NCI-H2081 (cell line): ENCODE measurements around the gene PIK3CA.
"Not testable (repeated sequence)": the region's sequence is repeated elsewhere in the genome, so short reads cannot be mapped to it uniquely, and the experiment has no call there.

ENCODE experiments used
- DNase-seq, 2 experiments: peaks; one replicate each; lab custom pipeline; 2025; lab: John Stamatoyannopoulos, UW

Gene PIK3CA

GRCh38 chr3:179265092-179265491 is 116.9 kb downstream of the PIK3CA start:
- DNase-seq, result no peak

DNA sequence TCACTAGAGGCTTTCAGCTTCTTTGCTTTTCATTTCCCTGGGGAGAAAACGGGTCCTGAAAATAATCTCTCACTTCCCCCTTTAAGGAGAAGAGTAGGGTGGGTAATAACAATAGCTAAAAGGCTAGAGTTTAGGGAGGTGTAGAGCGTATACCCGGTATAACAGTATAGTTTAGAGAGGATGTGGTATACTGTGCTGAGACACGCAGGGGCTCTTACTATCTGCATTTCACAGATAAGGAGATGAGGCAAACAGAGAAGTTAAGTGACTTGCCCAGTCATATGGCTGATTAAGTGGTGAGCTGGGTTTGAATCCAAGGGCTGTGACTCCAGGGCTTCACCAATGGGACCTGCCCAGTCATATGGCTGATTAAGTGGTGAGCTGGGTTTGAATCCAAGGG is 117.7 kb downstream of the PIK3CA start:
- DNase-seq, result no peak

GRCh38 chr3:179266701-179267211 is 118.6 kb downstream of the PIK3CA start:
- DNase-seq, result no peak

- DNase-seq, result no peak
Observed at GRCh38 chr3:179268400-179269051, 120.4 kb downstream of the PIK3CA start.

- DNase-seq, result no peak
Observed at GRCh38 chr3:179269152-179269707, 121.1 kb downstream of the PIK3CA start.

DNA sequence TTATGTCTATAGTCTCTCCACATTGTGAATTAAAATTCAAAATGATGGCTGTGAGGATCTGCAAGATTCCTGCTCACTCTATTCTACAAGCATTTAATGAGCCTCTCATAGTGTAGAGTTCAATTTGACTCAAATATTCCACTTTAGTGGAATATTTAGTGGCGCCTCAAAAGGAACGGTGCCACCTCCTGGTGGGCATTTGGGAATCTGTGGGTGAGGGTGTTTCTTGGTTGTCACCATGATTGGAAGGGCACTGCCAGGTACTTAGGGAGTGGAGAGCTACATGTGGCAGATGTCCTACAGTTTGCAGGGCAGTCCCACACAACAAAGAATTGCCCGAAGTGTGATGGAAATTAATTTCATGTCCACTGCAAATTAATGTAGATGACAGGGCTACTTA is 124.2 kb downstream of the PIK3CA start:
- DNase-seq, result peak in 1 of 2 experiments; percentile 23

GRCh38 chr3:179274434-179274833 is 126.3 kb downstream of the PIK3CA start:
- not testable (repeated sequence) for DNase-seq

GRCh38 chr3:179276001-179276400 is 127.8 kb downstream of the PIK3CA start:
- DNase-seq, result no peak

- no peak for DNase-seq
Observed at GRCh38 chr3:179276743-179277142, 128.6 kb downstream of the PIK3CA start.

DNA sequence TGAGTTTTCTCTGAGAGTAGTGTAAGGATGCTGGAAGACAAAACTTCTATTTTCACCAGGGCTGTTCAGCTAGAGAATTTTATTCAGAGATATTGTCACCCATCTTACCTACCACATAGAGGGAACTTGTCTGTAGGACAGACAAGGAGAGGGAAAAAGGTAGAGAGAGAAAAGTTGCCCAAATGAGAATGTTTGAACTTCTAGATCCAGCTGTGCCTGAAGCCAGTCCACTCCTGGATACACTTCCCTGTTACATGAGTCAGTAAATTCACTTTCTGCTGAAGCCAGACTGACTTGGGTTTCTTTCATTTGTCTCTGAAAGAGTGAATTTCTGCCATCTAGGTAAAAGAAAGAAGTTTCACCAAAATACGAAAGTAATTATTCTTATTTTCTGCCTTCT is 130.0 kb downstream of the PIK3CA start:
- DNase-seq, result no peak

DNA sequence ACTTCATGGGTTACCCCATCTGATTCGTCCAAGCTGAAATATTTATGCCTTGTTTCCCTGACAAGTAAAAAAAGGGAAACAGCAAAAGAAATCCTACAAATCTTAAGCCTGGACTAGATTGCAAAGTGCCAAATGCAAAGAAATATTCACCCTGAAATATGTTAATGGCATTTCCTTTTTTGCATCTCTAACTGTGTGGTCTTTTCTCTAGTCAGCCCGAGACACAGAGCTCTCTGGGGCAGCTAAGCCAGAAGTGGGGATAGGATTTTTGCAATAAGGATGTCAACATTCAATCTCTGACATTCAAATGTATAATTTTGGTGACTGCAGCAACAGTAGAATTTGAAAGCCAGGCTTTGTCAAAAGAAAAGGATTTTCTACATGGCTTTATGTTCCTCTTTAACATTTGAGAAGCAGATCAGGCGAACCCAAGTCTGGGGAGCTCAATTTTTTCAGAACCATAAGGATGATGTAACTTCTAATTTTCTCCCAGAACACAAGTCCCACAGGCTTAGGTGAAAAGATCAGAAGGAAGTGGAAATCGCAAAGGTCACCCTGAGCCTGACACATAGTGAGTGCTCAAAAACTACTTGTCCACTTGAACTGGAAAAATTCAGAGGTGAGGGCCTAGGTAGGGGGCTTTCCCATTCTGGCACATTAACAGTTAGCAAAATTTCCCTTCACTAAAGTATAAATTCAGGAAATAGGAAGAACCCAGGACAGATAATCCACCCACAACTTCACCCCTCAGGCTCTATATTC is 131.0 kb downstream of the PIK3CA start:
- DNase-seq, result no peak

DNA sequence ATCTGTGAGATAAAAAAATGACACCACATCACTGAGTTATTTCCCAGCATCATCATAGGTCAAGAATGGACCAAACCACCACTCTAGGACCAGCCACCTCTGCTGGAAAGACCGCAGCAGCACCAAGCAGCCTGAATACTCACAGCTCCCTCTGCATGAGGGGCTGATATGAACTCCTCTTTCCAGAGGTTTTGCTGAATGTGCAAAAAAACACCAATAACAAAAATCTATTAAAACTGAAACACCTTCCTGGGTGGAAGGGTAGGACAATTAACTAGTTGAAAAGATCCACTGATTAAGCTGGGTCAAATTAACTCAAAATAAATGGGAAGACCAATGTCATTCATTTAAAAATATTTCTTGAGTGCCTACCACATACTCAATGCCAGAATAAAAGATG is 131.7 kb downstream of the PIK3CA start:
- no peak for DNase-seq

- no peak for DNase-seq
Observed at GRCh38 chr3:179281825-179282224, 133.7 kb downstream of the PIK3CA start.

DNA sequence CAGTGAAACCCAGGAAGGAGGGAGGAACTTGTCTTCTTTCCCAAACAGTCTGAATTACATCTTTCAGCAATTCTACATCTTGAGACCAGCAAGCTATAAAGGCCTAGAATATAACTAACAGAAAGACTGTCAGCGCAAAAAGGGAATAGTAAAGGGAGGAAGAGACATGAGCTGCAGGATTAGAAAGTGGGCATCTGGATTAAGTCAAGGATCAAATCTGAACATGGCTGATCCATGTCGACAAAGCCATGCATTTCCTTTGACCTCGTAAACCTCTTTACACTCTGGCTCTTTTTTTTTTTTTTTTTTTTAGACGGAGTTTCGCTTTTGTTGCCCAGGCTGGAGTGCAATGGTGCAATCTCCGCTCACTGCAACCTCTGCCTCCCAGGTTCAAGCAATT is 138.2 kb downstream of the PIK3CA start:
- DNase-seq, result no peak

GRCh38 chr3:179288845-179289244 is 140.7 kb downstream of the PIK3CA start:
- no peak for DNase-seq

DNA sequence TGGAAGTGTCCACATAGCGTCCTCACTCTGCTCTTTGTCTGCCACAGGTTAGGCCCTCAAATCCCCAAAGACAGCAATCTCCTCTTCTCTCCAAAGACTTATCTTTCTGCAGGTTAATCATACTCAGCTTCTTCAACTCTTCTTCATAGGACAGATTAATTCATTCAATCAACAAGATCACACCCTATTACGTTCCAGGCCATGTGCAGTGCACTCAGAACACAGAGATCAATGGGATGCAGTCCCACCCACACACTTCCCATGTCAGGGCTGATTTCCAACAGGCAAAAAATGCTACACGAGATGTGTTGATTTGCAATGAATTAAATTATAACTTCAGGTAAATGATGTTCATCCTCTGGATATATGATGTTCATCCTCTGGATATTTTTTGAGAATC is 141.1 kb downstream of the PIK3CA start:
- no peak for DNase-seq
